GM21423 (cell line): ENCODE measurements around the gene ABCC8.
"Not testable (repeated sequence)": the region's sequence is repeated elsewhere in the genome, so short reads cannot be mapped to it uniquely, and the experiment has no call there.

Source experiments
- ATAC-seq: cut with Tn5 transposase; IDR thresholded peaks from one replicate; pipeline ENCODE4 v1.9.1; 2021; ENCODE audit warnings: mild to moderate bottlenecking, moderate library complexity; ENCODE audit not compliant: unreplicated experiment

ABCC8 gene

DNA sequence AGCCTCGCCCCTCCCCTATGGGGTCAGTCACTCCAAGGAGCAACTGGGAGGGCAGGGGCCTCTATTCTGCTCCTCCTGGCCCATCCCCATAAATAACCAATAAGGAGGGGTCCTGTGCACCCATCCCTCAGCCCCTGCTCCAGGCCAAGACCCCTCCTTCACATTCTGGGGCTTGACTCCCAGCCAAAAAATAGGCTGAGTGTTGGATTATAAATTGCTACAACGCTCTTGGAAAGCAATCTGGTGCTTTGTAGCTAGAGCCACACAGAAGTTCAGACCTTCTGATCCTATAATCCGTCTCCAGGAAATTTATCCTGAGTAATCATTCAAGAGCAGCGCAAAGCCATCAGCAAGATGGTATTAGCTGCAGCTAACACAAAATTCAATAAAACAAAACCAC lies 42.5 kb downstream of the ABCC8 start:
- no peak for ATAC-seq

DNA sequence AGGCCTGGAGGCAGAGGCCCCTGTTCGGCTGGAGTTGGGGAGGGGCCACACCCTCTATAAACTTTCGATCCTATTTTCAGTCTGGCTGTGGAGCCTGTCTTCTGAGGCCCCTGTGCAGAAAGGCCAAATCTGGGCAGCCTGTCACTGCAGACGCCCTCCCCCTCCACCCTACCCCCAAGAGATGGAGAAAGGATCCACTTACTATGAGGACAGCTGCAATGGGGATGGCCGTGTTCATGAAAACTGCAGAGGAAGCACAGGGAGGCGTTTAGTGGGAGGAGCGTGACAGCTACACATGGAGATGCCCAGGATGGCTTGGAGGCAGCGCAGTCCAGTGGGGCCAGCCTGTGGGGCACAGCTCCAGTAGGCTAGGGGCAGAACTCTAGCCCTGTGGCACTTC lies 44.6 kb downstream of the ABCC8 start:
- no peak for ATAC-seq

DNA sequence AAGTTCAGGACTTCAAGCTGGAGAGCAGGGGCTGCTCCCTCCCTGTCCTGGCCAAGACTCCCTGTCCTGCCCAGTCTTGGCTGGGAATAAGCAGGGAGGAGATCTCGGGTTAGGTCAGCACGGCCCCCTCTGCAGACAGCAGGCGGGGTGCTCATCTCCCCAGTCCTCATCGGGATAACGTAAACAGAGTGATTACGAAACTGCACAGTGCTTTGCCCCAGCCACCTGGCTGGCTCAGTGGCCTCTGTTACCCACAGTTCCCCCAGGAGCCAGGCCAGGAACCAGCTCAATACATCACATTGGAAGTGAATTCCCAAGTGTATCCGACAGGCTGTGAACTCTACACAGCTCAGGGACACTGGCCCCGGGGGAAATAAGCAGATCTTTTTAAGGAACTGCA lies 45.5 kb downstream of the ABCC8 start:
- no peak for ATAC-seq

DNA sequence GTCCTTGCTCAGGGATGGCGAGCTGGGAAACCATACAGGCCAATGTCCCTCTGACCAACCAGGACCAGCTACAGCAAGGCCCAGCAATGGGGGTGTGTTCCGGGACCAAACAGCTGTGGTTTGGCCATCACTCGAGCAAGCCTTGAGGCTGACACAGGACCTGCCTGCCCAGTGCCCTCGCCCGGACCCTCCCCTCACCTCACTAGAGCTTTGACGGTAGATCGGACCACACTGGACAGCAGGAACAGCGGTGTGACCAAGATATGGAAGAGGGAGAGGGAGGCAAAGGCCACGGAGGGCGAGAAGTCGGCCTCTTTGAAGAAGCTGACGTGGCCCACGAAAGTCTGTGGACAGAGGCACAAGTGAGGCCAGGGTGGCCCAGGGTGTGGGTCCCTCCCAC lies 46.0 kb downstream of the ABCC8 start:
- ATAC-seq, result no peak

DNA sequence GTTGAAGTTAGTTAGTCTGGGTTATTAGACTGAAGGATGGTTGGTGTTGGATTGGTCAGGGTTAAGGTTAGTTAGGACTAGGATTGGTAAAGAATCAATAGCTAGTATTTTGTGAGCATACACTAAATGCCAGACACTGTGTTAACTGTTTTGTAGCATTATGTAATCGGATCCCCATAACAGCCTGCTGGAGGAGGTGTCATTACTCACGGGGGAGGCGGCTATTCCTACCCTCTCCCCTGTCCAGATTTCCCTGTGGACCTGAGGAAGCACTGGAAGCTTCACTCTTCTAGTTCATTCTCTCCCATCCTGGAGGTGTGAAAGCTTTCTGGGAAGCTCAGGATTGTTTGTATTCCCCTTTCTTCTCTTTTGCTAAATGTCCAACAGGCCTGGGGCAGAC lies 47.7 kb downstream of the ABCC8 start:
- ATAC-seq, result no peak

- no peak for ATAC-seq
These were observed 48.4 kb downstream of the ABCC8 start for GRCh38 chr11:17428261-17428660.

- ATAC-seq, result not testable (repeated sequence)
These were observed 50.4 kb downstream of the ABCC8 start for GRCh38 chr11:17426233-17426632.

DNA sequence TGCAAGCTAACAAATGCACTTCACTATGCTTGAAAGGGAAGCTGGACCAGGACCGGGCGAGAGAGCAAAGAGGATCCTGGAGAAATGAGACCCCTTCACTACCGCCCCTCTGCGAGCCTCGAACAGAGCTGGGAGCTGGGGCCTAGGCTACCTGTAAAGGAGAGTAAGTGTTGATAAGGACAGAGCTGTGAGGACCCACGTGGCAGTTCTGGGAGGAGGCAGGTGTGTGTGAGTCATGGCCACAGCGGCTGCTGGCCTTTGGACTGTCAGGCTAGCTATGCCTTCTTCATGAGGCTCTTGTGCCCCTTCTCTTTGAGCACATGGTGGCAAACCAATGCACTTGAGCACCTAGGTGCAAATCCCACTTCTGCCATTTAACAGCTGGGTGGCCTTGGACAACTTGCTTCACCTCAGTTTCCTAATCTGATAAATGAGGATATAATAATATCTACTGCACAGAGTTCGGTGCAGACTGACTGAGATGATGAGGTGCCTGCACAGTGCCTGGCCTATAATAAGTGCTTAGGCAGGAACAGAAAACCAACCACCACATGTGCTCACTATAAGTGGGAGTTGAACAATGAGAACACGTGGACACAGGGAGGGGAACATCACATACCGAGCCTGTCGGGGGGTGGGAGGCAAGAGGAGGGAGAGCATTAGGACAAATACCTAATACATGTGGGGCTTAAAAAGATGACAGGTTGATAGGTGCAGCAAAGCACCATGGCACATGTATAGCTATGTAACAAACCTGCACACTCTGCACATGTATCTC lies 52.9 kb downstream of the ABCC8 start:
- no peak for ATAC-seq

DNA sequence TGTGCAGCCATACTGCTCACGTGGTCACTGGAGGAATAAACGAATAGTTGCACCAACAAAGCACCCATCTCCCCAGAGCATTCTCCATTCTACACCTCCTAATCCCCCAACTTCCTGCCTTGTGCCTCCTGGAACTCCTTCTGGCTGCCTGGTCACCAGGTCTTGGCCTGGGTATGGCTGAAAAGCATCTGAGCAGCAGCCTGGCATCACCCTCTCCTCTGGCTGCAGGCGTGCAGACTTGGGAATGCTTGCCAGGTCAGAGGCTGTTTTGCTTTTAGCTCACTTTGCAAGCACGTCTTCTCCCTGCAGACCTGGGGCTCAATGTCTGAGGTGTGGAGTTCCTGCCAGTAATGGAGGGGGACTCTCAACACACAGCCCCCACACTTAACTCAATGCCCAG lies 54.9 kb downstream of the ABCC8 start:
- no peak for ATAC-seq

DNA sequence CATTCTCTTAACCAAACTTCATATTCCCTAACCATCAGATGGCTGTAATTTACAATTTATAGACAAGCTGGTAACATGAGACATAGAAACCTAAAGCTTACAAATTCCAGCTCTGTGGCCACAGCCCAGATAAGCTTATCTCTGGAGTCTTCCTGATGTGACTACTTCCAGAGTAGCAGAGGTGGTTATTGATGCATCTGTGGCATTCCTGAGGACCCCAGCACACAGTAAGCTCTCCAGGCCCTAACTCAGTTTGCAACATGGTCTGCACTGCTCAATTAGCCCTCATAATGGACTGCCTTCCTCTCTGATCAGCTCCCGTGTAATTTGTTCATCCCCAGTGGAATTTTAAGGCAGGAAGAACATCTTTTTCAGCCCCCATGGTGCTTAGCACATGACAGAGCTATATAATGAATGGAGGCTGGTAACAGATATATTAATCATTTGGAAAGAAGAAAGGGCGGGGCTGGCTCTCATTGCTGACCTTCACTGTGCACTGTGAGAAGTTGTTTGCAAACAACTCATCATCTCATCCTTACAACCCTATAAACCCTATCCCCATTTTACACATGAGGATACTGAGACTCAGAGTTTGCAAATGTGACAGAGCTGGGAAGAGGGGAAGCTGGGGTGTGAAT lies 58.1 kb downstream of the ABCC8 start:
- no peak for ATAC-seq

GRCh38 chr11:17416492-17416891 lies 60.2 kb downstream of the ABCC8 start:
- no peak for ATAC-seq

DNA sequence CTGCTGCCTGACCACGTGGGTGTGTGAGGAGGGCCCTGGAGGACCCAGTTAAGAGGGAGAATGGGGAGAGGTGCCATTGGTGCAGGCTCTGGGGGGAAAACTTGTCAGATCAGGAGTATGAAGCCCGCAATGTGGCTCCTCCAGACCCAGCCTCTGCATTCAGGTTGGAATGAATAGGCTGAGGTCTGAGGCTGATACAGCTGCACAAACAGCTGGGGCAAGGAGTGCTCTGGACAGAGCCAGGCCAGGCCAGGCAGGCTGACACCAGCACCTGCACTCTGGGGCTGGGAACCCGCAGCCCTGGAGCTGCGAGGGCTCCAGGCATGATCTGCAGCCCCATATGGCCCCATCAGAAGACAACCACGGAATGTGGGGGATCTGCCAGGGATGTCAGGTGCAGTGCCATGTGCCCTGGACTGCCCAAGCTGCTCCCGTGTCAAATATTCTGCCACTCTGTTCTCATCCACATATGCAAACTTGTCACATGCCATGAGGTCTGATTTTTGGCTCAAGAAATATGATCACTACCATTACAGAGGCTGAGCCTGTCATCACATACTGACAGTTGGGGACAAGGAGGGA lies 61.0 kb downstream of the ABCC8 start:
- ATAC-seq, result no peak

GRCh38 chr11:17414992-17415391 lies 61.7 kb downstream of the ABCC8 start:
- no peak for ATAC-seq

- no peak for ATAC-seq
These were observed 62.3 kb downstream of the ABCC8 start for GRCh38 chr11:17414317-17414737.

DNA sequence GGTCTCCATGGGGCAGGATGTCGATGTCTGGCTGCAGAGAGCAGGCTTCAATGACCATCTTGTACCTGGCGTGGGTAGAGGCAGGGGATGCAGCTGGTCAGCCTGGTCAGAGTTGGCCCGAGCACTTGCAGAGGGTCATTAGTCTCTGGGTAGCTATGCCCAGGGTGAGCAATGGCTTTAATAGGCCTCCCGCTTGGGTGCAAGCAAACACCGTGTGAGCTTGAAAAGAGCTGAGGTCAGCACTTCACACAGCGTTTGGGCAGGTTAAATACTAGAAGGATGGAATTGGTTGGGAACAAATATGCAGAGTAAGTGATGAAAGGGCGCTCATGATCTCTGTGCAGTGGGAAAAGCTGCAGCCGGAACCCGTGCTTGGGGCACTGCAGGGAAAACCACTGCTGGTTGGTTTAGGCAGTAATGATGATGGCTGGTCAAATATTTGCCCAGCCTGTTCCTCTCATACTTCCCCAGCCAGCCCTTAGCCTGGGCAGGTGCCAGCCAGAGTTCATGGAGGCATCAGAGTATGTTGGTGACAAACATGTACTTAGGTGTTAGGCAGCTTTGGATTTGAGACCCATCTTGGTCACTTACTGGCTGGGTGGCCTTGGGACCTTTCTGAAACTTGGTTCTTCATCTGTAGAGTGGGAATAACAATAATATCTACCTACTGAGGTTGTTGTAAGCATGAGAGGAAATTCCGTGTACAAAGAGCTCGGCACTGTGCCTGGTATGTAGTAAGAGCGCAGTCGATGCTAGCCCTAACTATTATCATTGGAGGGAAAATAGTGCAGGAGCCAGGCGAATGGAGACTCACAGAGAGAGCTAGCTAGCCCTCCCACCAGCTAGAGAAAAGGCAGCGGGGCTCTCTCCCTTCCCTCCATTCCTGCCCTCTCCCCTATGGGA lies 63.0 kb downstream of the ABCC8 start:
- no peak for ATAC-seq

DNA sequence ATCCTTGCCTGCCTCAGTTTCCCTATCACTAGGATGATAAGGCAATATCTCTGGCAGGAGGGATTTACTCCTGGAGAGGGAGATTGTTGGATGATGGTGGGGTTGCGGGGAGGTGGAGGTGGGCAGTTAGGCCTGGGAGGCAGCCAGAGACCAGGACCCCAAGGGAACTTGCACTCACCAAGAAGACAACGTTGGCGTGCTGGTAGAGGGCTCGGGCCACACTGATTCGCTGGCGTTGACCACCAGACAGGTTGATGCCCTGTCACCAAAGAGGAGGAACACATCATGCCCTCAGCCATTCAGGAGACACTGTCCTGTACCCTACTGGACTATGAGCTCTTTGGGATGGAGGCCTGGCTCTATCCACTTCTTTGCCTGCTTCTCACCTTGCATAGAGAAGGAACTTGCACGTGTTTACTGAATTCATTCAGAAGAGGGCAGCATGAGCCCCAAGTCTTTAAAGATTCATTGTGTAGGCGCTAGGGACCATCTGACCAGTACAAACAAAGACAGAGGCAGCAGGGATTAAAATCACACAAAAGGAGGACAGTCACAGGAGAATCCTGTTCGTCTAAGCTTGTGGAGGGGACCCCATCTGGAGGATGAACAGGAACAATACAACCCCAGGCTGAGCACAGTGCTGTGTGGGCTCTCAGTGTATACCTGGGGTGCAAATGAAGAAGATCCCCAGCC lies 64.0 kb downstream of the ABCC8 start:
- ATAC-seq, result no peak

DNA sequence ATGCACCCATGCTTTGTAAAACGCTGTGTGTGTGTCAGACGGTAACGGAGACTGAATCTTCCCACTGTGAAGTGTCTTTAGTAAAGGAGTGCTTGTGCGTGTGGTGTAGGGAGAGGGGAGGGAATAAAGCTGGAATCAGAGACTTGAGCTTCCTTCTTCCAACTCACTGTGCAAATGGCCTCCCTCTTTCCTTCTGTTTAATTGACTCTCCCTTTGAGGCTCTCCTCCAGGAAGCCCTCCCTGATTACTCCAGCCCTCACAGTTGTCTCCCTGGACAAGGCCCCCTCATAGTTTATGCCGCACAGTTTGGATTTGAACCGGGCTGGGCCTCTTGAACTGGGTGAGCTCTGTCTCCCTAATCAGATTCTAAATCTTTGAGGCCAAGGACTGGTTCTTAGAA lies 65.2 kb downstream of the ABCC8 start:
- no peak for ATAC-seq

DNA sequence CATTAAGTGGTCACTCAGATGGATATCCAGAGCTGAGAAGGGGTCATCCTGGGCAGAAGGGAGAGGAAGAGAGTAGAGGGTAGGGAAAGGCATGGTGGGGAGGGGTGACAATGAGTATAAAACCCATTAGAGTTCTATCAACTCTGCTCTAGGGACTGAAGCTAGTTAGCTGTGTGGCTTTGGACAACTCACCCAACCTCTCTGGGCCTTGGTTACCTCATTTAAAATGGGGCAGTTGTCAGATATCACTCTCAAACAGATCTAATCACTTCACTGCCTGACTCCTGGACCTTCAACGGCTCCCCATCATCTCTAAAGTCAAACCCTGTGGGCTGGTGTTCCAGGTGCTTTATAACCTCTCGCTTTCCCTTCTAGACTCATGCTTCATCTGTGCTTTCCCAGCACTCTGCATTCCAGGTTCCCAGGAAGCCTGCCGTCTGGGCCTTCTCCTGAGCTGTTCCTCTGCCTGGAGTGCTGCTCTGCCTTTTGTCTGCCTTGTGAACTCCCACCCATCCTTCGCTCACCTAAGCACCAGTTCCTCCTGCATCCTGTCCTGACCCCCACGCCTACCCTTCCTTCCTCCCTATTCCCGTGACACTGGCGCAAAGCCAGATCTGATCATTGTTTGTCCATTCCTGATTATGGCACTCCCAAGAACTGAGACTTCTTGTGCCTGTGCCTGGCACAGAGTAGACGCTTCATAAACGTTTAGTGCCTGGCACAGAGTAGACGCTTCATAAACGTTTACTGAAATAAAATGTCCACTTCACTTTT lies 65.9 kb downstream of the ABCC8 start:
- ATAC-seq, result no peak

DNA sequence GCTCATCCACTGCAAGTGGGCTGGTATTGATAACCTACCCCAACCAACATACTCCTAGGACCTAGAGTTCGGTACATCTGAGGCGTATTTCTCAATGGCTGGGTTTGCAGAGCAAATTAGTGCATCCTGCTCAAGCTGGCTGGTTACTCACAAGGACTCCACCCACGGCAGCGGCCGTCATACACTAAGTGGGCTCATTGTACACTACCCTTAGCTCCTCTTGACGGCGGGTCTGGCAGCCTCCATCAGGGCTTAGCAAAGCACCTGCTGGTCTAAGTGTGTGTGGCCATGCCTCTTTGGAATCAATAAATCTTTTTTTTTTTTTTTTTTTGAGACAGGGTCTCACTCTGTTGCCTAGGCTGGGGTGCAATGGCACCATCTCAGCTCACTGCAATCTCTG lies 68.0 kb downstream of the ABCC8 start:
- no peak for ATAC-seq

GRCh38 chr11:17408026-17408425 lies 68.6 kb downstream of the ABCC8 start:
- ATAC-seq, result no peak
